Neural cell (in vitro differentiated cells): ENCODE measurements around the gene RHOXF1.

Experiments used
- CTCF ChIP-seq: fragments of 450-650 bp; IDR thresholded peaks from 2 replicates; pipeline ENCODE4 v1.5.1; 2014; ENCODE audit warnings: antibody characterized with exemption, mild to moderate bottlenecking, moderate library complexity; ENCODE audit not compliant: poor library complexity, severe bottlenecking
- EP300 ChIP-seq: fragments of 450-650 bp; conservative IDR thresholded peaks from 2 replicates; pipeline ENCODE4 v1.6.1; 2014; ENCODE audit warnings: antibody characterized with exemption, mild to moderate bottlenecking, moderate library complexity; ENCODE audit not compliant: poor library complexity, severe bottlenecking
- EZH2 ChIP-seq: fragments of 200-600, 300-800 bp; shearing (Covaris generic), sonication (generic); IDR thresholded peaks from 2 replicates; pipeline ENCODE4 v1.6.1; 2014; ENCODE audit warnings: antibody characterized with exemption, low read length, borderline replicate concordance, mild to moderate bottlenecking; ENCODE audit not compliant: insufficient read depth, poor library complexity, severe bottlenecking
- TAF1 ChIP-seq: IDR thresholded peaks from 2 replicates; pipeline ENCODE4 v1.6.1; 2012; ENCODE audit warnings: low read depth
- TF ChIP-seq, protein P1 (sequence below): IDR thresholded peaks from 2 replicates; pipeline ENCODE4 v1.6.1; 2012; ENCODE audit warnings: borderline replicate concordance

- TF ChIP-seq CTCF: no peak
- no peak for TF ChIP-seq EP300
- TF ChIP-seq EZH2: no peak
- TF ChIP-seq, protein P1, sequence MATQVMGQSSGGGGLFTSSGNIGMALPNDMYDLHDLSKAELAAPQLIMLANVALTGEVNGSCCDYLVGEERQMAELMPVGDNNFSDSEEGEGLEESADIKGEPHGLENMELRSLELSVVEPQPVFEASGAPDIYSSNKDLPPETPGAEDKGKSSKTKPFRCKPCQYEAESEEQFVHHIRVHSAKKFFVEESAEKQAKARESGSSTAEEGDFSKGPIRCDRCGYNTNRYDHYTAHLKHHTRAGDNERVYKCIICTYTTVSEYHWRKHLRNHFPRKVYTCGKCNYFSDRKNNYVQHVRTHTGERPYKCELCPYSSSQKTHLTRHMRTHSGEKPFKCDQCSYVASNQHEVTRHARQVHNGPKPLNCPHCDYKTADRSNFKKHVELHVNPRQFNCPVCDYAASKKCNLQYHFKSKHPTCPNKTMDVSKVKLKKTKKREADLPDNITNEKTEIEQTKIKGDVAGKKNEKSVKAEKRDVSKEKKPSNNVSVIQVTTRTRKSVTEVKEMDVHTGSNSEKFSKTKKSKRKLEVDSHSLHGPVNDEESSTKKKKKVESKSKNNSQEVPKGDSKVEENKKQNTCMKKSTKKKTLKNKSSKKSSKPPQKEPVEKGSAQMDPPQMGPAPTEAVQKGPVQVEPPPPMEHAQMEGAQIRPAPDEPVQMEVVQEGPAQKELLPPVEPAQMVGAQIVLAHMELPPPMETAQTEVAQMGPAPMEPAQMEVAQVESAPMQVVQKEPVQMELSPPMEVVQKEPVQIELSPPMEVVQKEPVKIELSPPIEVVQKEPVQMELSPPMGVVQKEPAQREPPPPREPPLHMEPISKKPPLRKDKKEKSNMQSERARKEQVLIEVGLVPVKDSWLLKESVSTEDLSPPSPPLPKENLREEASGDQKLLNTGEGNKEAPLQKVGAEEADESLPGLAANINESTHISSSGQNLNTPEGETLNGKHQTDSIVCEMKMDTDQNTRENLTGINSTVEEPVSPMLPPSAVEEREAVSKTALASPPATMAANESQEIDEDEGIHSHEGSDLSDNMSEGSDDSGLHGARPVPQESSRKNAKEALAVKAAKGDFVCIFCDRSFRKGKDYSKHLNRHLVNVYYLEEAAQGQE: no peak
- no peak for TF ChIP-seq TAF1
Measured at GRCh38 chrX:120120223-120120622, 4.5 kb upstream of the RHOXF1 start.
